ENCODE results near the gene CCNY.

GRCh38 chr10:35390843-35391152, 54.5 kb downstream of the CCNY start:
- TF ChIP-seq TEAD4 (CRISPR knock-in tag; IDR thresholded peaks at IDR 0.05), result no peak
- no peak for TF ChIP-seq MXD4 (CRISPR knock-in tag; IDR thresholded peaks at IDR 0.05; ENCODE audit: borderline replicate concordance)
- TF ChIP-seq ZNF423 (CRISPR knock-in tag; IDR thresholded peaks at IDR 0.05), result no peak

Measured in WTC11 (cell line).